AML-193 (cell line): ENCODE measurements around the gene CPLX4.
A peak's percentile ranks its signal among the peaks of the same experiment; 100 is the strongest.

Source experiments
- DNase-seq, 2 experiments: peaks; one replicate each; lab custom pipeline; 2025; lab: John Stamatoyannopoulos, UW

CPLX4 gene, protein sequence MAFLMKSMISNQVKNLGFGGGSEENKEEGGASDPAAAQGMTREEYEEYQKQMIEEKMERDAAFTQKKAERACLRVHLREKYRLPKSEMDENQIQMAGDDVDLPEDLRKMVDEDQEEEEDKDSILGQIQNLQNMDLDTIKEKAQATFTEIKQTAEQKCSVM

DNA sequence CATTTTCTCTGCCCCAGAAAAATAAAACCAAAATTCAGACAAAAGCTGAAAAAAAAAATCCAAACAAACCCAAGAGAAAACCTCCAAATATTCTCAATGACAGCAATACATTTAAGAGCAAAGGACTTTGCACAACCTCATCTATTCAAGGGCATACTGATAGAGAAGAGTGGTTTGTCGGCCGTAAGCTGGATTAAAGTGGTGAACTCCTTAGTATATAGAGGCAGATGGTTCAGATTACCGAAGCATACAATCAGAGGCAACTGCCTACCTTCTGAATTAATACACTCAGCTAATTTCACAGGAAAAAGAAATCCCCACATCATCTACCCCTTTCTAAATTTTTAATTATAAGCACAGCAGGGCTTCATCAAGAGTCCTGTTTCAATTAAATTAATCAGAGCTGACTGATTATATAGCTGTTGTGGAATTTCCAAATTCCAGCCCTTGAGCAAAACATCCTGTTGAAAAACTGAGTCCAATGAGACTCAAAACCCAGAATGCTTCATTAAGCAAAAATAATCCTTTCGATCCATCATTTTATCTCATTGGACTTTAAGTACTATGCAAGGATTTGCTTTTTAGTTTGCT lies at the start of gene CPLX4:
TSS of gene CPLX4 (minus strand) at position 190 of the 591 bp plus-strand sequence. CDS start at position 3, 187 bp downstream.
- no peak for DNase-seq

DNA sequence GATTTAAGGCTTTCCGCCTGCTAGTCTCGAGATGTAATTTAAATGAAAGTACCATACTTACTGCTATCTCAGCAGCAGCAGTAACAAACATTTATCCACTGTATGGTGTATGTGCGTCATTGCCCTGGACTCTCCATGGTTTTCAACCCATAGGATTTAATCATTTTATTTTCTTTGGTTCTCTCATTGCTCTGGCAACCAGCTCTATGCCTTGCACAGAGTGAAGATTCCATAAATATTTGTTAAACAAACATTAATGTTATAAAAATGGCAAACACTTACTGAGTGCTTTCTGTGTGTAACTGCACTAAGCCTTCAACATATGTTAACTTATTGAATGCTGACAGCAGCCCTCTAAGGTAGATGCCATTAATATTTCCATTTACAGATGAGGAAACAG lies 41.9 kb upstream of the CPLX4 start:
- no peak for DNase-seq

- DNase-seq: no peak
Measured at GRCh38 chr18:59359576-59359952, 41.1 kb upstream of the CPLX4 start.

DNA sequence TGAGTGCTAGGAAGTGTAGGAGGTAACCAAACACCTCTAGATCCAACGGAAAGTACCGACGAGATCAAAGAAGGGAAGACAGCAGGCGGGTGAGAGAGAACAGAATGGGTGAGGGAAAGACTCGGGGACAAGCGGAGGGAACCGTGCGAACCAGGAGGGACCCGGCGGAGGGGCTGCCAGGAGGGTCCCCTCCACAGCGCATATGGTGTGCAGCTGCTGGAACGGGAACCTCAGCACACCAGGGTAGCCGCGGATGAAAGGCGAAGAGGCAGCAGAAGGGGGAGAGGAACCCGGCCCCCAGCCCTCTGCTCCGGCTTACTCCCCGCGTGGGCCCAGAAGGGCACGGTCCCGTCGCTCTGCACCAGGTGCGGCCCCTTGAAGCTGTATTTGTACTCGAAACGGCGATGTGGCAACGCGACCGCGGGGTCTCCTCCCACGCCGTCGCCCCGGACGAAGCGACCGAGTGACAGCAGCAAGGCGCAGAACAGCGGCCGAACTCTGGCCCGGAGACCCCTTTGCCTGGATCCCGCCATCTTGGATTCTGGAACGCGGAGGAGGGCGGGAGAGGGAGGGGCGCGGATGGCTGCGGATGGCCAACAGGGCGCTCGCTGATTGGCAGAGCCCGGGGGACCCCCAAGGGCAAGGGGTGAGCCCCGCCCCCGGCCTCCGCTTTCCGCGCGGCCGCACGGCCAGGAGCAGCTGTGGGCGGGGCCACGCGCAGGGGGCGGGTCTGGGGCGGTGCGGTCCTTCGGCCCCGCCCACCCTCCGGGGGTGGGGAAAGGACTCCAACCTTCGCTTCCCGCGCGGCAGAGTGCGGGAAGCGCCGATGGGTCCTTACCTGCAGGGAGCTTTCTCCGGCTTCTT lies 40.5 kb upstream of the CPLX4 start, which contains the start of gene LMAN1:
TSS of gene LMAN1 (minus strand) at position 554 of the 864 bp plus-strand sequence. CDS start at position 533, 21 bp downstream.
- DNase-seq: peak; percentile 58 to 77

GRCh38 chr18:59358414-59358711 lies 39.9 kb upstream of the CPLX4 start:
- no peak for DNase-seq

DNA sequence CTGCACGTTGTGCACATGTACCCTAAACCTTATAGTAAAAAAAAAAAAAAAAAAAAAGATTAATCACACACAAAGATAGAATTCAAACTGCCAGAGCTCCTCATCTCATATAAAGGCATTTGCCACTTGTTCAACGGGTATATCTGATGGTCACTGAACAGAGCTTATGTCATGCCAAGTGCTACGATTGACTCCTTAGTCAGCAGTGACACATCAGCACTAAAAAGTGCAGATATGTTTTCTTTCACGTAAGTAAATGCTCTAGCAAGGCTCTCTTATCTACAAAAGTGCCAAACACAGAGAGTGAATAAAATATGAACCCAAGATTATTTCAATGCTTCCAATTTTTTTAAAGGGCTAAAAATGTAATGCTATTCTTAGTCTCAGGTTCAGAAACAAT lies 39.5 kb upstream of the CPLX4 start:
- DNase-seq: peak; percentile 9 to 15

GRCh38 chr18:59354731-59355130 lies 36.3 kb upstream of the CPLX4 start:
- DNase-seq: no peak

- DNase-seq: no peak
Measured at GRCh38 chr18:59353079-59353680, 34.7 kb upstream of the CPLX4 start.

GRCh38 chr18:59352250-59352855 lies 33.9 kb upstream of the CPLX4 start:
- no peak for DNase-seq

DNA sequence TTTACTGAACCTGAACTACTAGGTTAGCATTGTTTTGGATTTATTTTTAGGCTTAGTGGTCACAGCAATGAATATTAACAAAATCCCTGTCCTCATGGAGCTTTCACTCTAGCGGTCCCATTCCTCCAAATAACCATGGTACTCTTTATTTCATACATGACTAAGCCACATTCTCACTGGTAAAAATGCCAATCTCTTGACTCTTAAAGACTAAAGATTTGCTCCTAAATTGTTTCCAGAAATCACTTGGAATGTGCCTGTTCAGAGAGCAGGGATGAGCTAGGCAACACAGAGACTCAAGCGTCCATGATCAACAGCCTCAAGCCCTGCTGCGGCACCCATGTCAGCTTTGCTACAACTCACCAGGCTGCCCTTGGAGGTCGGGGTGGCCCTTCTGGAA lies 27.1 kb upstream of the CPLX4 start:
- DNase-seq: no peak

- no peak for DNase-seq
Measured at GRCh38 chr18:59344996-59345395, 26.5 kb upstream of the CPLX4 start.

- DNase-seq: no peak
Measured at GRCh38 chr18:59343926-59344325, 25.5 kb upstream of the CPLX4 start.

DNA sequence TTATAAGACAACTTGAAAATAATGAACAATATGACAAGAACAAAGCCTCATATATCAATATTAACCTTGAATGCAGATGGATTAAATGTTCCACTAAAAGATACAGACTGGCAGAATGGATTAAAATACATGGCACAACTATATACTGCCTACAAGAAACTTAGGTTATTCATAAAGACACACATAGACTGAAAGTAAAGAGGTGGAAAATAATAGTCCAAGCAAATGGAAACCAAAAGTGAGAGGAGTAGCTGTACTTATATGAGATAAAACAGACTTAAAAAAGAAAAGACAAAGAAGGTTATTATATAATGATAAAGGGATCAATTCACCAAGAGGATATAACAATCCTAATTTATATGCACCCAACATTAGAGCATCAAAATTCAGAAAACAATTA lies 22.4 kb upstream of the CPLX4 start:
- DNase-seq: no peak

GRCh38 chr18:59340312-59340711 lies 21.9 kb upstream of the CPLX4 start:
- DNase-seq: no peak

DNA sequence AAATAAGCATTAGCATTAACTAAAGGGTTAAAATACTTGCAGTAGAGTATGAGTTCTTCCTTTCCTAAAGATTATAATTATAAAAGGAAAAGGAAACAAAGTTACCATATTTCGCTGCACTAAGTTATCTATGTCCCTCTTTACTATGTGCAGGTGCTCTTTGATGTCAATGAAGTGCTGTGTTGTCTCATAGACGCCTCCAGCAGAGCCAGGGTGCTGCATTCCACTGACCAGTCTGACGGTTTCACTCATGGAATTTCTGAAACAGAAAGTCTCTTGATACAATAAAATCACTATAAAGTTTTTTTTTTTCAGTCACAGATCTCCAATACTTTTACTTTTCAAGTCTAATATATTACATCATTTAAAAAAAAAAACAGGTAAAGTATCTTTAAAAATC lies 14.5 kb upstream of the CPLX4 start:
- no peak for DNase-seq

GRCh38 chr18:59328683-59329082 lies 10.2 kb upstream of the CPLX4 start:
- no peak for DNase-seq

DNA sequence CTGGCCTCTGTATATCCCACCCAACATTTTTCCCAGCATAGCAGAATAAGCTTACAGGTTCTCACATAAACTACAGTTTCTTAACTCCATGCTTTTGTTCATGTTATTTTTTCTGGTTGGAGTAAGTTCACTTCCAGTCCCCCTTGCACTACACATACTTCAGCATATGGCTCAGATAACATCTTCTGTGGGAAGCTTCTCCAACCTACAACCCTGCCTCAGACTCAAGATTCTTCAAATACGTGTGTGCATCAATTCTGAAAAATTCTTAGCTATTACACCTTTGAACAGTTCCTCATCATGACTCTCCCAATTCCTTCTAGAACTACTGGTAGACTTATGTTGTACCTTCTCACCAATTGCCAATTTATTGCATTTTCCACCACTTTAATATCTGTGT lies 7.5 kb upstream of the CPLX4 start:
- DNase-seq: no peak

DNA sequence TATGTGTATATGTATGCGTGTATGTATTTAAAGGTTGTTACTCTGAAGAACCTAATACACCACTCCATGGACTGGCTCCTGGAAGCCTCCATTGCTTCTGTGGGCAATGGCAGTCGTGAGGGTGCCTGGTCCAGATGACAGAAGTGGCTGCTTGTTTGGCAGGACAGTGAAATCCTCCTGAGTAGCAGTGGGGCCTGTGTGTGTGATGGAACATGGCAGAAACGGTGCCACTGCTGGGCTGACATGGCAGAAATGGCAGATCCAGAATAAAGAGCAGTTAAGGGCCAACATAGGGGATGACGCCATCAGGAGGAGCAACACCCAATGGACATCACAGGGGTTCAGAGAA lies 6.1 kb upstream of the CPLX4 start:
- no peak for DNase-seq

GRCh38 chr18:59323931-59324622 lies 5.6 kb upstream of the CPLX4 start:
- no peak for DNase-seq

DNA sequence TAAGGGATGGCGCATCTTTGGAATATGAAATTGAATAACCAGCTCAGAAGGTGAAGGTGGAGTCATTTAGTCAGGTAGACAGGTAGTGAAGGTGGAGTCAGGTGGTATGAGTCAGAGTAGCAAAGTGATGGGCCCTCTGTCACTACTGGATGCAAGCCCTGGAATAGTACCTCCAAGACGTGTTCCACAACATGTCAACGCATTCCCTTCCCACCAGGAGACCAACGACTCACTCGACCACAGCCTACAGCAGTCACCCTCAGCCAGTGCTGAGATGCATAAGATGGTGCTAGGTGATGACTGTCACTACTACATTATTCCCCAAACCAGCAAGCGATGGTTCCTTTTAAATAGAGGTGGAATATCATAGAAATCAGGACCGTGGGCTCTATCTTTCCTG lies 6.8 kb downstream of the CPLX4 start:
- no peak for DNase-seq

GRCh38 chr18:59308938-59309260 lies 9.6 kb downstream of the CPLX4 start:
- DNase-seq: no peak

DNA sequence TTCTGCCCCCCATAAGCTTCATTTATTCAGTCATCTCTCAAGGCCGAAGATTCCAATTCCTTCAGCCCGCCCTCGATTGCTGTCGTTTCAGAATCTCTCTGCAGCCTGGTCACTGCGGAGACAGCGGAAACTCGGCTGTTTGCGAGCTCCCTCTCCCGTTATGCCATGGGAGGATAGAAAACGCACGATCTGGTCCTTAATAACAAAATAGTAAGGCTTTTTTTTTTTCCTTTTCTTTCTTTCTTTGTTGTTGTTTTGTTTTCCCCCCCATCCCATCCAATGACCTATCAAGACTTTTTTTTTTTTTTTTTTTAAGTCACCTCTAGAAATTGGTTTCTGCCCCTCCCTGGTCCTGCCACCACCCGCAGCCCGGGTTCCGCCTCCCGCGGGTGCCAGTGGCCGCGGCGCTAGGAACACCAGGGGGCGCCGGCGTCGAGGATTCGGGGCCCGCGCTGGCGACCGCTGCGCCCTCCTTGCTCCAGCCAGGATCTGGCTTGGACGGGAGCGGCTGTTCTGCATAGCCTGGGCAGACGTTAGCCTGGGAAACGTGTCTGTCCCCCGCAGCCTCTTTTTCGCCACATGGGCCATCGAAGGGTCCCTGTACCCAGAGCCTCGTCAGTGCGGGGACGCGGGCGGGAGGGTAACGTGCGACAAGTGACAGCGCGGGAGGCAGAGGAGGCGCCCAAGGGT lies 10.1 kb downstream of the CPLX4 start:
- DNase-seq: no peak
